ES-I3 (cell line): ENCODE data around the gene DCTD.

ENCODE experiments used
- H3K36me3 ChIP-seq: 2 replicates; pipeline ENCODE4 v1.6.1; 2013; ENCODE audit warnings: mild to moderate bottlenecking, low read length, control low read depth, moderate library complexity; ENCODE audit not compliant: insufficient read depth
- H3K4me1 ChIP-seq: 2 replicates; pipeline ENCODE4 v1.6.1; 2013; ENCODE audit warnings: mild to moderate bottlenecking, control low read depth, low read length; ENCODE audit not compliant: insufficient read depth
- H3K9ac ChIP-seq: 2 replicates; pipeline ENCODE4 v1.6.1; 2013; ENCODE audit warnings: low read depth, mild to moderate bottlenecking, low read length, moderate library complexity
- H3K9me3 ChIP-seq: 2 replicates; pipeline ENCODE4 v1.6.1; 2013; ENCODE audit warnings: mild to moderate bottlenecking, low read length, moderate library complexity; ENCODE audit not compliant: control insufficient read depth, insufficient read depth

DCTD gene

DNA sequence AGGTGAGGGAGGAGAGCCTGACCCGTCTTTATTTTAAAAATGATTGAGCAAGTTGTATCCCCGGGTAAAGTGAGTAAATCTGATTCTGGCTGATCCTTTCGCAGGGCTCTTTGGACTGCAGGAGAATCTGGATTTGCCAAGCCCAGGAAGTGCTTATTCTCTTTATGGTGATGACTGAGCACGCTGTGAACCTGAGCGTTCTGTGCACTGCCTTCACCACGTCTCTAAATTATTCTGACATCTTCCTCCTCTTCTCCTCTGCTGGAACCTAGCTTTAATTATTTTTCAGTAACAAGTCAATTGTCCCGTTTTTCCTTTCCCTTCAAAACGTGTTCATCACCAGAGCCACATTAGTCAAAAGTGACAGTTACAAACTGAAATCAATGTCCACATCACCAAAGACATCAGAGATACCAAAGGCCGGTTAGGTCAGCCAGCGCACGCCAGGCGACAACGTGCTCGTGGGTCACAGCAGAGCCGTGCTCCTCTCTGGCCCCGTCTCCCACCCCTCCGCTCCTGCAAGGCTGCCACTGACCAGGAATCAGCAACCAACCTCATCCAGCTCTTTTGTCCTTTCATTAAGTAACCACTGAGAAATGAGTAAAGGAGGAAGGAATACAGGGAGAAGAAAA is 74.3 kb downstream of the DCTD start:
- Histone ChIP-seq H3K4me1 (no peaks in the 10 kb centered on the region), H3K36me3 (no peaks in the 10 kb centered on the region), H3K9ac (no peak overlapping the region), H3K9me3 (no peaks in the 10 kb centered on the region)

DNA sequence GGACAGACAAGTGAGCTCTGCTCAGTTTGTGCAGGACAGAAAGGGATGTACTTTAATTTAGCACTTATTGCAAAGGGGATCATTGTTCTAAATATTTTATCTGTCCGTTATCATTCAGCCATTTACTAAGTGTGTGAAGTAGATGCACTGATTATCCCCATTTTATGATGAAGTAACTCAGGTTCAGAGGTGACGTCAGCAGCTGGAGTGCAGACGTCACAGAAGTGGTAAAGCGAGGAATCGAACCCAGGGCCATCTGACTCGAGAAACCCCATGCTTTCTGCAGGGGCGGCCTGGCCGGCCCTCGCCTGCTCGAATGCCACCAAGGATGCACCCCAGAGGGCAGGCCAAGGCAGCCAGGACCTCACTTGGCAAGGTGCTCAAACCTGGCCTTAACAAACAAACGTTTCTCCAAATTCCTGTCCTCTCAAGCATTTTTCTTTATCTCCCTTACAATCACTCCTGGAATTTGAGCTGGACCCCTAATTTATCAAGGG is 75.0 kb downstream of the DCTD start:
- no peaks in the 10 kb centered on the region for H3K4me1 ChIP-seq
- H3K9me3 ChIP-seq = no peaks in the 10 kb centered on the region
- H3K9ac ChIP-seq = no peak overlapping the region
- H3K36me3 ChIP-seq = no peaks in the 10 kb centered on the region

DNA sequence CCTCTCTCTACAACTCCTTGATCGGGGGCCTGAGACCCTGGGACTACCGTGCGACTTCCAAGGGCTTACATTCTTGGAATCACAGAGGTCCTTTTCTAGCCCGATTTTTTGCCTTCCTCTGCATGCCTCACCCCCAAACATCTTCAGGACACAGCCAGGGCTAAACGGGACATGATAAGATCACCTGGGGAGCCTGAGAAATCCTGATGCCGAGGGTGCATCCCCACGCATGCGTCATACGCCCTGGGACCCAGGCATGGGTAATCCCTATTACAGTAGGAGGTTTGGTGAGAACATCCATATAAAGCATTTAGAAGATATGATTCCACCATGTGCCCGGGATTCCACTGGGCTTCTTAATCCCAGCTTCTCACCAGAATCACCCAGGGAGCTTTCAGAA is 77.1 kb downstream of the DCTD start:
- no peaks in the 10 kb centered on the region for H3K9me3 ChIP-seq
- no peaks in the 10 kb centered on the region for H3K4me1 ChIP-seq

More for the DNA sequence above, 77.1 kb downstream of the DCTD start:
- no peaks in the 10 kb centered on the region for H3K36me3 ChIP-seq
- H3K9ac ChIP-seq = no peak overlapping the region
